GM21390 (cell line): ENCODE measurements around the gene ADORA1.

Experiments
- ATAC-seq: cut with Tn5 transposase; IDR thresholded peaks from one replicate; pipeline ENCODE4 v1.9.1; 2021; ENCODE audit not compliant: unreplicated experiment

Gene ADORA1

GRCh38 chr1:203138066-203138465 is 10.5 kb downstream of the ADORA1 start:
- ATAC-seq: no peak

GRCh38 chr1:203139976-203140475 is 12.5 kb downstream of the ADORA1 start:
- no peak for ATAC-seq

- no peak for ATAC-seq
Observed at GRCh38 chr1:203140743-203141520, 13.4 kb downstream of the ADORA1 start.

GRCh38 chr1:203142124-203142523 is 14.6 kb downstream of the ADORA1 start:
- no peak for ATAC-seq

GRCh38 chr1:203142684-203143408 is 15.3 kb downstream of the ADORA1 start:
- ATAC-seq: no peak

GRCh38 chr1:203143641-203144040 is 16.1 kb downstream of the ADORA1 start:
- no peak for ATAC-seq

GRCh38 chr1:203144661-203145060 is 17.1 kb downstream of the ADORA1 start:
- no peak for ATAC-seq

- ATAC-seq: no peak
Observed at GRCh38 chr1:203145321-203146041, 18.0 kb downstream of the ADORA1 start.

- ATAC-seq: no peak
Observed at GRCh38 chr1:203146042-203146369, 18.5 kb downstream of the ADORA1 start.

- no peak for ATAC-seq
Observed at GRCh38 chr1:203146537-203146936, 19.0 kb downstream of the ADORA1 start.

- ATAC-seq: no peak
Observed at GRCh38 chr1:203147376-203147775, 19.9 kb downstream of the ADORA1 start.

GRCh38 chr1:203148127-203148526 is 20.6 kb downstream of the ADORA1 start:
- no peak for ATAC-seq

GRCh38 chr1:203148579-203148978 is 21.1 kb downstream of the ADORA1 start:
- ATAC-seq: no peak

GRCh38 chr1:203149188-203149840 is 21.8 kb downstream of the ADORA1 start:
- no peak for ATAC-seq

GRCh38 chr1:203150511-203151297 is 23.2 kb downstream of the ADORA1 start:
- no peak for ATAC-seq

GRCh38 chr1:203151362-203152157 is 24.0 kb downstream of the ADORA1 start:
- ATAC-seq: no peak

- ATAC-seq: no peak
Observed at GRCh38 chr1:203152158-203153034, 24.9 kb downstream of the ADORA1 start.
